H1 (cell line): ENCODE data around the gene BBS2. TPM values are rescaled to one million over a fixed set of nuclear protein-coding genes. Genes with fewer than 3 reads are reported as not detected.

ENCODE experiments used
- CTCF ChIA-PET: fragments of 300-600 bp; sonication (Branson Sonifier 250); formaldehyde crosslinking; loops from one replicate; lab custom pipeline; 2021; ENCODE audit not compliant: partially characterized antibody; lab: Charles Lee
- POLR2A ChIA-PET: fragments of 300-600 bp; sonication (Branson Sonifier 250); formaldehyde crosslinking; loops from one replicate; lab custom pipeline; 2021; ENCODE audit warnings: inconsistent platforms; ENCODE audit not compliant: partially characterized antibody; lab: Charles Lee
- DNase-seq, 2 experiments: peaks; one replicate each; pipeline versions ENCODE4 v3.0.0 to v3.0.0-alpha.2; 2010 to 2022; ENCODE audit warnings: low spot score in 2 of 2, low read depth in 1 of 2, mixed read lengths in 1 of 2
- FAIRE-seq: peaks from 2 replicates; lab custom pipeline; 2011; peaks lifted over from hg19 to GRCh38; lab: Jason Lieb, UNC
- H2AFZ ChIP-seq: 2 replicates; pipeline ENCODE4 v1.8.1; 2012; ENCODE audit warnings: low read length, inconsistent platforms
- H2AK5ac ChIP-seq: 2 replicates; pipeline ENCODE4 v1.6.1; 2013; ENCODE audit warnings: low read depth, low read length
- H2BK120ac ChIP-seq: replicated peaks from 2 replicates; pipeline ENCODE3; 2013; ENCODE audit warnings: low read depth, low read length, inconsistent platforms
- H2BK12ac ChIP-seq: 2 replicates; pipeline ENCODE4 v1.6.1; 2013; ENCODE audit warnings: low read depth, low read length
- H2BK15ac ChIP-seq: 2 replicates; pipeline ENCODE4 v1.6.1; 2013; ENCODE audit warnings: low read length
- H2BK20ac ChIP-seq: 2 replicates; pipeline ENCODE4 v1.6.1; 2013; ENCODE audit warnings: low read length
- H2BK5ac ChIP-seq: 2 replicates; pipeline ENCODE4 v1.6.1; 2013; ENCODE audit warnings: low read depth, low read length
- H3K14ac ChIP-seq: 2 replicates; pipeline ENCODE4 v1.6.1; 2013; ENCODE audit warnings: inconsistent platforms; ENCODE audit not compliant: insufficient read length
- H3K18ac ChIP-seq: 2 replicates; pipeline ENCODE4 v1.6.1; 2013; ENCODE audit warnings: low read length; ENCODE audit errors: extremely low read depth
- H3K23ac ChIP-seq: 2 replicates; pipeline ENCODE4 v1.6.1; 2013; ENCODE audit warnings: inconsistent platforms; ENCODE audit not compliant: insufficient read length
- H3K23me2 ChIP-seq: 2 replicates; pipeline ENCODE4 v1.6.1; 2013; ENCODE audit warnings: low read depth, low read length
- H3K27ac ChIP-seq: 2 replicates; pipeline ENCODE4 v1.6.1; 2011; ENCODE audit warnings: low read depth, low read length, inconsistent platforms
- H3K27me3 ChIP-seq, 4 experiments: replicated peaks in 1 of 4; 1 replicate in 1 of 4; 2 replicates in 3 of 4; pipeline versions ENCODE4 v1.6.1 to v1.8.1; 2011 to 2013; ENCODE audit warnings: low read length in 3 of 4, mild to moderate bottlenecking in 3 of 4, inconsistent platforms in 2 of 4, mixed read lengths in 2 of 4, moderate library complexity in 1 of 4; ENCODE audit not compliant: control insufficient read depth in 3 of 4, insufficient read depth in 3 of 4; ENCODE audit errors: extremely low read depth in 1 of 4
- H3K36me3 ChIP-seq, 4 experiments: 2 replicates each; pipeline versions ENCODE4 v1.6.1 to v1.8.1; 2011 to 2013; ENCODE audit warnings: mild to moderate bottlenecking in 4 of 4, low read length in 3 of 4, moderate library complexity in 2 of 4, control low read depth in 1 of 4, inconsistent platforms in 1 of 4; ENCODE audit not compliant: insufficient read depth in 4 of 4, control insufficient read depth in 2 of 4
- H3K4ac ChIP-seq: replicated peaks from 2 replicates; pipeline ENCODE3; 2013; ENCODE audit warnings: low read length, low read depth, mixed read lengths, inconsistent platforms; ENCODE audit not compliant: insufficient read length
- H3K4me1 ChIP-seq, 4 experiments: replicated peaks in 1 of 4; 1 replicate in 1 of 4; 2 replicates in 3 of 4; pipeline versions ENCODE4 v1.6.1 to v1.8.1; 2011 to 2013; ENCODE audit warnings: low read length in 3 of 4, inconsistent platforms in 2 of 4, mixed read lengths in 1 of 4; ENCODE audit not compliant: insufficient read depth in 4 of 4, control insufficient read depth in 3 of 4
- H3K4me2 ChIP-seq, 2 experiments: 2 replicates each; pipeline versions ENCODE4 v1.6.1 to v1.8.1; 2011 to 2013; ENCODE audit warnings: low read depth in 2 of 2, low read length in 2 of 2, control low read depth in 1 of 2, inconsistent platforms in 1 of 2, mild to moderate bottlenecking in 1 of 2; ENCODE audit not compliant: insufficient read depth in 1 of 2
- H3K4me3 ChIP-seq, 4 experiments: fragments of 200-600, 300-600 bp in 1 of 4; sonication (generic), shearing (Covaris generic), sonication (Bioruptor Twin) in 1 of 4; 2 replicates each; pipeline versions ENCODE4 v1.5.1 to v1.8.1; 2011 to 2016; ENCODE audit warnings: low read length in 4 of 4, low read depth in 3 of 4, control low read depth in 2 of 4, inconsistent platforms in 2 of 4, mild to moderate bottlenecking in 2 of 4, mixed read lengths in 1 of 4, moderate library complexity in 1 of 4; ENCODE audit not compliant: insufficient read depth in 2 of 4; ENCODE audit errors: extremely low read depth in 1 of 4
- H3K56ac ChIP-seq: replicated peaks from 2 replicates; pipeline ENCODE3; 2013; ENCODE audit warnings: low read depth, mild to moderate bottlenecking, mixed read lengths, low read length, inconsistent platforms; ENCODE audit not compliant: insufficient read length
- H3K79me1 ChIP-seq: 2 replicates; pipeline ENCODE4 v1.6.1; 2013; ENCODE audit warnings: low read depth, low read length, control low read depth
- H3K79me2 ChIP-seq, 2 experiments: 2 replicates each; pipeline versions ENCODE4 v1.6.1 to v1.8.1; 2012 to 2013; ENCODE audit warnings: low read length in 2 of 2, mild to moderate bottlenecking in 2 of 2, inconsistent platforms in 1 of 2; ENCODE audit not compliant: insufficient read depth in 2 of 2, control insufficient read depth in 1 of 2
- H3K9ac ChIP-seq, 4 experiments: replicated peaks in 1 of 4; 1 replicate in 1 of 4; 2 replicates in 3 of 4; pipeline versions ENCODE4 v1.6.1 to v1.8.1; 2011 to 2013; ENCODE audit warnings: low read depth in 3 of 4, low read length in 3 of 4, control low read depth in 2 of 4, mild to moderate bottlenecking in 2 of 4, moderate library complexity in 2 of 4, inconsistent platforms in 1 of 4; ENCODE audit errors: extremely low read depth in 1 of 4
- H3K9me3 ChIP-seq, 2 experiments: 2 replicates each; pipeline versions ENCODE4 v1.6.1 to v1.8.1; 2012 to 2013; ENCODE audit warnings: mild to moderate bottlenecking in 2 of 2, moderate library complexity in 2 of 2, control low read depth in 1 of 2, inconsistent platforms in 1 of 2, low read depth in 1 of 2, low read length in 1 of 2, mixed read lengths in 1 of 2; ENCODE audit not compliant: insufficient read depth in 2 of 2
- H4K20me1 ChIP-seq, 2 experiments: replicated peaks in 1 of 2; 2 replicates each; pipeline versions ENCODE3 to v1.8.1; 2011 to 2013; ENCODE audit warnings: inconsistent platforms in 2 of 2, low read length in 2 of 2, mild to moderate bottlenecking in 1 of 2; ENCODE audit not compliant: insufficient read depth in 2 of 2, control insufficient read depth in 1 of 2
- H4K5ac ChIP-seq: 2 replicates; pipeline ENCODE4 v1.6.1; 2013; ENCODE audit warnings: low read length, low read depth, mixed read lengths, inconsistent platforms; ENCODE audit not compliant: insufficient read length
- H4K8ac ChIP-seq: 2 replicates; pipeline ENCODE4 v1.8.0; 2013; ENCODE audit warnings: mild to moderate bottlenecking, moderate library complexity, low read length, inconsistent platforms; ENCODE audit not compliant: insufficient read depth; ENCODE audit errors: extremely low read depth
- H4K91ac ChIP-seq: replicated peaks from 2 replicates; pipeline ENCODE3; 2013; ENCODE audit warnings: low read length, mixed read lengths, inconsistent platforms; ENCODE audit not compliant: insufficient read length
- CHD2 ChIP-seq: IDR thresholded peaks from 2 replicates; pipeline ENCODE4 v1.6.1; 2012; ENCODE audit warnings: low read length, improper control_type of control experiment
- FOSL1 ChIP-seq: IDR thresholded peaks from 2 replicates; pipeline ENCODE4 v1.6.1; 2011; ENCODE audit warnings: mild to moderate bottlenecking, low read depth, low read length, moderate library complexity; ENCODE audit not compliant: insufficient read depth
- KDM4A ChIP-seq: IDR thresholded peaks from one replicate; pipeline ENCODE4 v1.7.1; 2012; ENCODE audit warnings: low read depth, mild to moderate bottlenecking, moderate library complexity, low read length, inconsistent platforms; ENCODE audit not compliant: severe bottlenecking
- RFX5 ChIP-seq: IDR thresholded peaks from 2 replicates; pipeline ENCODE4 v1.6.1; 2011; ENCODE audit warnings: low read depth, low read length, improper control_type of control experiment, borderline replicate concordance
- SIRT6 ChIP-seq: IDR thresholded peaks from one replicate; pipeline ENCODE4 v1.7.1; 2012; ENCODE audit warnings: low read length, inconsistent platforms
- TAF1 ChIP-seq: IDR thresholded peaks from 2 replicates; pipeline ENCODE4 v1.6.1; 2011; ENCODE audit warnings: mild to moderate bottlenecking, low read depth, low read length
- TCF12 ChIP-seq: IDR thresholded peaks from 2 replicates; pipeline ENCODE4 v1.6.1; 2011; ENCODE audit warnings: low read depth, mild to moderate bottlenecking, low read length
- USF2 ChIP-seq: IDR thresholded peaks from 2 replicates; pipeline ENCODE4 v1.6.1; 2011; ENCODE audit warnings: low read length, improper control_type of control experiment
- WGBS, 2 experiments: shearing (Covaris generic) in 1 of 2; methylation state at CpG; one replicate each; pipeline versions ENCODE4 v1.1.6 to v1.1.7; 2013 to 2015; ENCODE audit warnings: low lambda C conversion rate in 2 of 2, mixed read lengths in 2 of 2, inconsistent platforms in 1 of 2, low coverage in 1 of 2, missing lambda C conversion rate in 1 of 2; ENCODE audit not compliant: insufficient replicate concordance in 2 of 2, insufficient coverage in 1 of 2, insufficient read length in 1 of 2; ENCODE audit errors: extremely low coverage in 1 of 2, missing lambda C conversion rate in 1 of 2; 5-methylcytosine and 5-hydroxymethylcytosine counted together
- polyA plus RNA-seq, 7 experiments: library from polyadenylated mRNA; depleted of rRNA in 3 of 7; stranded (reverse) in 5 of 7; unstranded in 2 of 7; fragments of >200 nt in 5 of 7; fragments of 200-250 nt in 2 of 7; gene quantifications; 1 replicate in 5 of 7; 2 replicates in 1 of 7; 4 replicates in 1 of 7; pipeline versions ENCODE4 v1.2.1 to v1.2.3, GENCODE V29; 2011 to 2013; ENCODE audit warnings: missing spikeins in 2 of 7, mixed read lengths in 2 of 7
- total RNA-seq: library from RNA; stranded (reverse); fragmentation: NEBNext Ultra II Directional; extraction: Animal tissue kit (Norgen Biotek cat#: 25700); gene quantifications from 2 replicates; pipeline ENCODE4 v1.2.1, GENCODE V29; 2021
- TF ChIP-seq, protein P1 (sequence below), 3 experiments: IDR thresholded peaks; 1 replicate in 2 of 3; 2 replicates in 1 of 3; pipeline versions ENCODE4 v1.5.1 to v1.6.1; 2011; ENCODE audit warnings: low read length in 3 of 3, mild to moderate bottlenecking in 3 of 3, inconsistent platforms in 2 of 3, low read depth in 1 of 3, moderate library complexity in 1 of 3; ENCODE audit not compliant: insufficient read depth in 1 of 3; ENCODE audit errors: control extremely low read depth in 1 of 3

BBS2 gene
- total and polyA plus RNA-seq, 2 of the 8 experiments (the other 6 are each of a cell fraction or from before 2014, with no cell fraction given): 12.3 to 15.1 TPM

GRCh38 chr16:56477096-56477878 is 42.5 kb downstream of the BBS2 start:
- Histone ChIP-seq H2BK12ac (no peak overlapping the region), H3K18ac (no peak overlapping the region), H4K91ac (no peak overlapping the region), H4K20me1 (peaks cover 0 to 3% of the 10 kb centered on the region in 2 experiments), H3K23me2 (no peaks in the 10 kb centered on the region), H2AK5ac (no peak overlapping the region), H3K27me3 (no peaks in the 10 kb centered on the region), H3K4me1 (peaks cover 0 to 4% (median 0%) of the 10 kb centered on the region in 4 experiments; a peak in 2 of 7 replicates), H2BK120ac (no peak overlapping the region), H3K36me3 (peaks cover 10 to 57% (median 37%) of the 10 kb centered on the region in 4 experiments; a peak in 7 of 8 replicates), H3K79me2 (no peaks in the 10 kb centered on the region), H3K4ac (no peak overlapping the region), H3K9me3 (no peaks in the 10 kb centered on the region), H4K5ac (no peak overlapping the region), H3K9ac (no peak overlapping the region), H3K79me1 (no peaks in the 10 kb centered on the region), H2AFZ (no peak overlapping the region), H3K4me2 (no peak overlapping the region), H3K27ac (no peak overlapping the region; the same call in 1 of the 2 replicates), H2BK20ac (no peak overlapping the region), H3K4me3 (no peak overlapping the region), H4K8ac (no peak overlapping the region), H2BK15ac (no peak overlapping the region), H3K14ac (no peak overlapping the region), H3K23ac (no peak overlapping the region), H2BK5ac (no peak overlapping the region), H3K56ac (no peak overlapping the region)
- 88% methylated on average over 2 of the region's 2 CpGs; no CpG with 5 or more reads in 1 of the 2 experiments for WGBS, 2 experiments
- ChIA-PET POLR2A (interaction anchor here (1.5 kb wide), 1 partner anchor 9 kb away, joined by 7 read pairs; no protein-coding TSS in a partner anchor), CTCF (no interaction called here)
- FAIRE-seq: no peak
- no peak for DNase-seq
- TF ChIP-seq FOSL1 (no peak), USF2 (no peak), SIRT6 (no peak), TAF1 (no peak), RFX5 (no peak), TCF12 (no peak), KDM4A (no peak), CHD2 (no peak)
- TF ChIP-seq, protein P1, sequence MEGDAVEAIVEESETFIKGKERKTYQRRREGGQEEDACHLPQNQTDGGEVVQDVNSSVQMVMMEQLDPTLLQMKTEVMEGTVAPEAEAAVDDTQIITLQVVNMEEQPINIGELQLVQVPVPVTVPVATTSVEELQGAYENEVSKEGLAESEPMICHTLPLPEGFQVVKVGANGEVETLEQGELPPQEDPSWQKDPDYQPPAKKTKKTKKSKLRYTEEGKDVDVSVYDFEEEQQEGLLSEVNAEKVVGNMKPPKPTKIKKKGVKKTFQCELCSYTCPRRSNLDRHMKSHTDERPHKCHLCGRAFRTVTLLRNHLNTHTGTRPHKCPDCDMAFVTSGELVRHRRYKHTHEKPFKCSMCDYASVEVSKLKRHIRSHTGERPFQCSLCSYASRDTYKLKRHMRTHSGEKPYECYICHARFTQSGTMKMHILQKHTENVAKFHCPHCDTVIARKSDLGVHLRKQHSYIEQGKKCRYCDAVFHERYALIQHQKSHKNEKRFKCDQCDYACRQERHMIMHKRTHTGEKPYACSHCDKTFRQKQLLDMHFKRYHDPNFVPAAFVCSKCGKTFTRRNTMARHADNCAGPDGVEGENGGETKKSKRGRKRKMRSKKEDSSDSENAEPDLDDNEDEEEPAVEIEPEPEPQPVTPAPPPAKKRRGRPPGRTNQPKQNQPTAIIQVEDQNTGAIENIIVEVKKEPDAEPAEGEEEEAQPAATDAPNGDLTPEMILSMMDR (IDR thresholded peaks at IDR 0.05; ENCODE audit: control extremely low read depth in 1 of 3, insufficient read depth in 1 of 3, low read depth in 1 of 3, low read length in 3 of 3): no peak
